Type B pancreatic cell (in vitro differentiated cells): ENCODE measurements around the gene TOGARAM1. TPM values are rescaled to one million over a fixed set of nuclear protein-coding genes. Genes with fewer than 3 reads are reported as not detected.
"Not testable (repeated sequence)": the region's sequence is repeated elsewhere in the genome, so short reads cannot be mapped to it uniquely, and the experiment has no call there.

Source experiments
- DNase-seq: peaks from one replicate; pipeline ENCODE4 v3.0.0; 2021; ENCODE audit warnings: mixed read lengths; ENCODE audit not compliant: unreplicated experiment; ENCODE audit errors: extremely low spot score
- H3K27ac Mint-ChIP-seq: 2 replicates; pipeline ENCODE4 v1.8.0; 2021; ENCODE audit warnings: mild to moderate bottlenecking, mixed read lengths
- H3K27me3 Mint-ChIP-seq: 2 replicates; pipeline ENCODE4 v1.8.0; 2021; ENCODE audit warnings: mixed read lengths
- H3K36me3 Mint-ChIP-seq: 2 replicates; pipeline ENCODE4 v1.8.0; 2021; ENCODE audit warnings: mixed read lengths
- H3K4me1 Mint-ChIP-seq: one replicate; pipeline ENCODE4 v1.8.0; 2021; ENCODE audit warnings: mixed read lengths; ENCODE audit not compliant: unreplicated experiment
- H3K4me3 Mint-ChIP-seq: 2 replicates; pipeline ENCODE4 v1.8.0; 2021; ENCODE audit warnings: mild to moderate bottlenecking, mixed read lengths
- H3K9me3 Mint-ChIP-seq: 2 replicates; pipeline ENCODE4 v1.8.0; 2021; ENCODE audit warnings: mixed read lengths
- total RNA-seq: library from RNA; stranded (reverse); gene quantifications from 2 replicates; pipeline ENCODE4 v1.2.1, GENCODE V29; 2021; ENCODE audit warnings: low replicate concordance
- TF ChIP-seq, protein P1 (sequence below): fragments of 200-600 bp; sonication (generic); conservative IDR thresholded peaks from 2 replicates; pipeline ENCODE4 v1.5.0; 2021; ENCODE audit warnings: antibody characterized with exemption, mild to moderate bottlenecking

Gene TOGARAM1
- total RNA-seq, 1 donor from 2014 or later: 21.2 TPM

DNA sequence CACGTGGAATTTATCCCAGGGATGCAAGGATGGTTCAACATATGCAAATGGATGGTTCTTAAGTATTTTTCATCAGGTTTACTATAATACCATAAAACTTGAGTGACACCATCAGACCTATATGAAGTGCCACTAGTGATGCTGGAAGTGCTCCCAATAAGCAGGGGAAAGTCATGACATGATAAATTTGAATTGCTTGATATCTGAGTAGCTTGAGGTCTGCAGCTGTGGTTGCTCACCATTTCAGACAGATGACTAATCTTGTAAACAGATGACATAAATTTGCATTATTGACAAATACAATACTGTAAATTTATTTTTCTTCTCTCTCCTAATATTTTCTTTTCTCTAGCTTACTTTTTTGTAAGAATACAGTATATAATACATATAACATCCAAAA, 108.2 kb downstream of the TOGARAM1 start:
- Mint-ChIP-seq H3K27me3 (no peaks in the 10 kb centered on the region), H3K4me3 (no peak overlapping the region), H3K36me3 (peaks cover 8% of the 10 kb centered on the region), H3K9me3 (no peaks in the 10 kb centered on the region), H3K27ac (no peak overlapping the region), H3K4me1 (no peaks in the 10 kb centered on the region)
- TF ChIP-seq, protein P1, sequence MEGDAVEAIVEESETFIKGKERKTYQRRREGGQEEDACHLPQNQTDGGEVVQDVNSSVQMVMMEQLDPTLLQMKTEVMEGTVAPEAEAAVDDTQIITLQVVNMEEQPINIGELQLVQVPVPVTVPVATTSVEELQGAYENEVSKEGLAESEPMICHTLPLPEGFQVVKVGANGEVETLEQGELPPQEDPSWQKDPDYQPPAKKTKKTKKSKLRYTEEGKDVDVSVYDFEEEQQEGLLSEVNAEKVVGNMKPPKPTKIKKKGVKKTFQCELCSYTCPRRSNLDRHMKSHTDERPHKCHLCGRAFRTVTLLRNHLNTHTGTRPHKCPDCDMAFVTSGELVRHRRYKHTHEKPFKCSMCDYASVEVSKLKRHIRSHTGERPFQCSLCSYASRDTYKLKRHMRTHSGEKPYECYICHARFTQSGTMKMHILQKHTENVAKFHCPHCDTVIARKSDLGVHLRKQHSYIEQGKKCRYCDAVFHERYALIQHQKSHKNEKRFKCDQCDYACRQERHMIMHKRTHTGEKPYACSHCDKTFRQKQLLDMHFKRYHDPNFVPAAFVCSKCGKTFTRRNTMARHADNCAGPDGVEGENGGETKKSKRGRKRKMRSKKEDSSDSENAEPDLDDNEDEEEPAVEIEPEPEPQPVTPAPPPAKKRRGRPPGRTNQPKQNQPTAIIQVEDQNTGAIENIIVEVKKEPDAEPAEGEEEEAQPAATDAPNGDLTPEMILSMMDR: no peak
- no peak for DNase-seq

DNA sequence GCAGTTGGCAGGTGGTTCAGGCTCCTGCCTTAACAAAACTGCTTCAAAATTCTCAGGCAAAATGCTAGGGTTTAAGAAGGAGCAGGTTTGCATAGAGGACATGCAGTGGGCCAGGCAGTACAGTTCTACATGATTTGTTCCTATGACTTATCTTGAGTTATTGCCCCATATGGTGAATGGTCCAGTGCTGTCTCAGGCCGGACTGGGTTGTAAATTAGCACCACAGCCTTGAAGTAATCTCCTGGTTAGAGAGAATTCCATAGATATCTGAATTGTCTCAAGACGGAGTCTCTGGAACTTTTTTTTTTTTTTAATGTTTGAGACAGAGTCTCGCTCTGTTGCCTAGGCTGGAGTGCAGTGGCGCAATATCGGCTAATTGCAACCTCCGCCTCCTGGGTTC, 110.1 kb downstream of the TOGARAM1 start:
- DNase-seq: no peak
- Mint-ChIP-seq H3K36me3 (peaks cover 8% of the 10 kb centered on the region), H3K9me3 (no peaks in the 10 kb centered on the region), H3K4me3 (no peak overlapping the region), H3K27me3 (no peaks in the 10 kb centered on the region), H3K27ac (no peak overlapping the region), H3K4me1 (no peaks in the 10 kb centered on the region)
- TF ChIP-seq, protein P1: no peak

DNA sequence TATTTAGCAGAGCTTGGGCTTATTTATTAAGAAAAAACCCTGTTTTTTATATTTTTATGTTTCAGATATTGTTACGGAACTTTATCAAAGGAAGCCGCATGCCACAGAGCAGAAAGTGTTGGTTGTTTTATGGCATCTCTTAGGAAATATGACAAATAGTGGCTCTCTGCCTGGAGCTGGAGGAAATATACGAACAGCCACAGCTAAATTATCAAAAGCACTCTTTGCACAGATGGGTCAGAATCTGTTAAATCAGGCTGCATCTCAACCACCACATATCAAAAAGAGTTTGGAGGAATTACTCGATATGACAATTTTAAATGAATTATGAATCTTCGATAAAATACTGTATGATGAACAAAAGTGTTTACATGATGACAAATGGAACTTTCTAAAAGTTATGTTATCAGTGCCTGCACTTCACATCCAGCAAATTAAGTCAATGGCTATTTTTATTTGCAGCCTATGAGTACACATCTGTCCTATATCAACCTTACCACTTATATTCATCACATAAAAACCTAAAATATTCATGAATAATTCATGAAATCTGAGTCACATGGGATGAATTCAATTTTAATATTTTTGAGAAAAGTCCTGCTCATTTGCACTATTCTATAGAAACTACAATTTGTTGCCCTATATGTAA, 111.4 kb downstream of the TOGARAM1 start:
- no peak overlapping the region for H3K27ac Mint-ChIP-seq
- H3K27me3 Mint-ChIP-seq: no peaks in the 10 kb centered on the region
- no peaks in the 10 kb centered on the region for H3K4me1 Mint-ChIP-seq
- H3K9me3 Mint-ChIP-seq: no peaks in the 10 kb centered on the region
- TF ChIP-seq, protein P1: no peak
- H3K4me3 Mint-ChIP-seq: no peak overlapping the region
- peaks cover 8% of the 10 kb centered on the region for H3K36me3 Mint-ChIP-seq
- no peak for DNase-seq

DNA sequence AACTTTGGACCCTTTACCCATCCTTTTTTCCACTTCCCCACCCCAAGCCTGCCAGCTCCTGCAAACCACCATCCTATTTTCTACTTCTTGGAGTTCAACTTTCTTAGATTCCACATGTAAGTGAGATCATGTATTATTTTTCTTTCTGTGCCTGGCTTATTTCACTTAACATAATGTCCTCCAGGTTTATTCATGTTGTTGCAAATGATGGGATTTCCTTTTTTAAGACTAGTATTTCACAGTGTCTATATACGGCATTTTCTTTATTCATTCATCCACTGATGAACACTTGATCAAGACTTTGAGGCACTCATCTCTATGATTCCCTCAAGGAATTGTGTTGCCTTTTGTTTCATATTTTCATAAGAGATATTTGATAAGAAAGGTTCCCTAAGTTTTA, 116.3 kb downstream of the TOGARAM1 start:
- H3K4me3 Mint-ChIP-seq: no peak overlapping the region
- H3K36me3 Mint-ChIP-seq: no peaks in the 10 kb centered on the region
- no peaks in the 10 kb centered on the region for H3K9me3 Mint-ChIP-seq
- H3K27ac Mint-ChIP-seq: no peak overlapping the region
- H3K4me1 Mint-ChIP-seq: peaks cover 2% of the 10 kb centered on the region
- no peak for DNase-seq
- H3K27me3 Mint-ChIP-seq: no peaks in the 10 kb centered on the region
- TF ChIP-seq, protein P1: no peak

DNA sequence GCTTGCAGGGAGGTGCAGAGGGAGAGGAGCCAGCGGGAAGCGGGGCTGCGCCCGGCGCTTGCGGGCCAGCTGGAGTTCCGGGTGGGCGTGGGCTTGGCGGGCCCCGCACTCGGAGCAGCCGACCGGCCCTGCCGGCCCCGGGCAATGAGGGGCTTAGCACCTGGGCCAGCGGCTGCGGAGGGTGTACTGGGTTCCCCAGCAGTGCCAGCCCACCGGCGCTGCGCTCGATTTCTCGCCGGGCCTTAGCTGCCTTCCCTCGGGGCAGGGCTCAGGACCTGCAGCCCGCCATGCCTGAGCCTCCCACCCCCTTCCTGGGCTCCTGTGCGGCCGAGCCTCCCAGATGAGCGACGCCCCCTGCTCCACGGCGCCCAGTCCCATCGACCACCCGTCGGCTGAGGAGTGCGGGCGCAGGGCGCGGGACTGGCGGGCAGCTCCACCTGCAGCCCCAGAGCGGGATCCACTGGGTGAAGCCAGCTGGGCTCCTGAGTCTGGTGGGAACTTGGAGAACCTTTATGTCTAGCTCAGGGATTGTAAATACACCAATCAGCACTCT, 118.5 kb downstream of the TOGARAM1 start:
- not testable (repeated sequence) for H3K4me3 Mint-ChIP-seq, H3K36me3 Mint-ChIP-seq, H3K27ac Mint-ChIP-seq, H3K27me3 Mint-ChIP-seq, DNase-seq, H3K9me3 Mint-ChIP-seq
- peaks cover 11% of the 10 kb centered on the region for H3K4me1 Mint-ChIP-seq

DNA sequence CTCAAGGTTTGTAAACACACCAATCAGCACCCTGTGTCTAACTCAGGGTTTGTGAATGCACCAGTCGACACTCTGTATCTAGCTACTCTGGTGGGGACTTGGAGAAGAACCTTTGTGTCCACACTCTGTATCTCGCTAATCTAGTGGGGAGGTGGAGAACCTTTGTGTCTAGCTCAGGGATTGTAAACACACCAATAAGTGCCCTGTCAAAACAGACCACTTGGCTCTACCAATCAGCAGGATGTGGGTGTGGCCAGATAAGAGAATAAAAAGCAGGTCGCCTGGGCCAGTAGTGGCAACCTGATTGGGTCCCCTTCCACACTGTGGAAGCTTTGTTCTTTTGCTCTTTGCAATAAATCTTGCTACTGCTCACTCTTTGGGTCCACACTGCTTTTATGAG, 119.1 kb downstream of the TOGARAM1 start:
- not testable (repeated sequence) for H3K36me3 Mint-ChIP-seq, H3K9me3 Mint-ChIP-seq, H3K27ac Mint-ChIP-seq, H3K27me3 Mint-ChIP-seq, H3K4me3 Mint-ChIP-seq, DNase-seq
- peaks cover 11% of the 10 kb centered on the region for H3K4me1 Mint-ChIP-seq
